Gastroesophageal sphincter (tissue), 3 donors: ENCODE results near the gene CSNK1G2.

Experiments used
- POLR2A ChIP-seq, 2 donors: fragments of 450-650 bp; IDR thresholded peaks; one replicate each; pipeline ENCODE4 v1.6.1; 2017; ENCODE audit warnings: antibody characterized with exemption in 2 of 2, mild to moderate bottlenecking in 2 of 2, moderate library complexity in 1 of 2
- POLR2AphosphoS5 ChIP-seq: sonication (generic); formaldehyde crosslinking; IDR thresholded peaks from one replicate; pipeline ENCODE4 v1.6.1; 2017; ENCODE audit warnings: antibody characterized with exemption
- TF ChIP-seq, protein P1 (sequence below), 4 experiments: fragments of 200-600 bp in 2 of 4; fragments of 450-650 bp in 2 of 4; sonication (generic) in 1 of 4; IDR thresholded peaks; one replicate each; pipeline ENCODE4 v1.5.1; 2017 to 2019; ENCODE audit warnings: antibody characterized with exemption in 4 of 4, mild to moderate bottlenecking in 2 of 4, moderate library complexity in 2 of 4

DNA sequence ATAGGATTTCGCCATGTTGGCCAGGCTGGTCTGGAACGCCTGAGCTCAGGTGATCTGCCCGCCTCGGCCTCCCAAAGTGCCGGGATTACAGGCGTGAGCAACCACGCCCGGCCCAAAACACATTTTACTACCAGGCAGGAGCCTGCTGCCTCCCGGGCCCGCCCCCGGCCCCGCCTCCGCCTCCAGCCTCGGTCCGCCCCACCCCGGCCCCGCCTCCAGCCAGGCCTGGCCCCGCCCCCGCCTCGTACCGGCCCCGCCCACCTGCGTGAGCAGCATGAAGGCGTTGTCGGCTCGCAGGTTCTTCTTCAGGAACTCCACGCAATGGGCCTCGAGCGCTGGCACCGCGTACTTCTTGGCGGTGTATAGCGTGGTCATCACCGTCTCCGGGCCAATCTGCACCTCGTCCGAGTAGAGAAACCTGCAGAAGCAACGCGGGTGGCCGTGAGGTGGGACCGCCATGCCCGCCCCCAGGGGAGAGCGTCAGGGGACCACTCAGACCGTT, 51.8 kb downstream of the CSNK1G2 start:
- TF ChIP-seq POLR2AphosphoS5 (no peak), POLR2A (IDR thresholded peaks at IDR 0.05) (no peak)
- TF ChIP-seq, protein P1, sequence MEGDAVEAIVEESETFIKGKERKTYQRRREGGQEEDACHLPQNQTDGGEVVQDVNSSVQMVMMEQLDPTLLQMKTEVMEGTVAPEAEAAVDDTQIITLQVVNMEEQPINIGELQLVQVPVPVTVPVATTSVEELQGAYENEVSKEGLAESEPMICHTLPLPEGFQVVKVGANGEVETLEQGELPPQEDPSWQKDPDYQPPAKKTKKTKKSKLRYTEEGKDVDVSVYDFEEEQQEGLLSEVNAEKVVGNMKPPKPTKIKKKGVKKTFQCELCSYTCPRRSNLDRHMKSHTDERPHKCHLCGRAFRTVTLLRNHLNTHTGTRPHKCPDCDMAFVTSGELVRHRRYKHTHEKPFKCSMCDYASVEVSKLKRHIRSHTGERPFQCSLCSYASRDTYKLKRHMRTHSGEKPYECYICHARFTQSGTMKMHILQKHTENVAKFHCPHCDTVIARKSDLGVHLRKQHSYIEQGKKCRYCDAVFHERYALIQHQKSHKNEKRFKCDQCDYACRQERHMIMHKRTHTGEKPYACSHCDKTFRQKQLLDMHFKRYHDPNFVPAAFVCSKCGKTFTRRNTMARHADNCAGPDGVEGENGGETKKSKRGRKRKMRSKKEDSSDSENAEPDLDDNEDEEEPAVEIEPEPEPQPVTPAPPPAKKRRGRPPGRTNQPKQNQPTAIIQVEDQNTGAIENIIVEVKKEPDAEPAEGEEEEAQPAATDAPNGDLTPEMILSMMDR (IDR thresholded peaks at IDR 0.05), result no peak
